ENCODE measurements around the gene ADAMTS20.

ADAMTS20 gene

DNA sequence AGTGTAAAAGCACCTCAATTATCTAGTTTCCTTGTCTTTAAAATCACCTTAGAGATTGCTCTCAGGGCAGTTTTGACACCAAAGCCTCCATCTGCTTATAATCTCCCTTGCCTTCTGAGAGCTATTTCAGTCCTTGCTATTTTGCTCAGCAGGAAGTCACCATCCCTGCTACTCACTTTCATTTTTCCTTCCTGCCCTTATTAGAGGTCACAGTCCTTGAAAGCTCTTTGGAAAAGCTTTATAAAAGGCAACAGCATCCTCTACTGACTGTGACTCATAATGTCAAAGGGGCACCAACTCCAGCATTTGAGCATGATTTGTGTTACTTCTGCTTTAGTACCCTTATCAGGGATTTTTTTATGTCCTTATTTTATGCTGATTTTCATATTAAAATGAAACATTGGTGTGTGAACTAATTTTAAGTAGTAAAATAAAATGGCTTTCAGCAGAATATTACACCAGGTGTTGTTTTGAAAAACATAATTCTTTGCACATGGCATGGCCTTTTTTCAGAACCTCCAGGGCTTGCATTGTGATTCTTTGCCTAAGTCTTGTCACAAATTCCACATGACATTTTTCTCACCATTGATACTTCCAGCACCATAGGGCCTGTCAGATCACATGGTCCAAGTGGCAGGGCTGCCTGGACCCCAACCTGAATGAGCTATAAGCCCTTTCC lies 213.0 kb downstream of the ADAMTS20 start:
- no peak overlapping the region for H3K27ac ChIP-seq
- TF ChIP-seq ZFX (IDR thresholded peaks at IDR 0.05) = no peak
- TF ChIP-seq, protein P1, sequence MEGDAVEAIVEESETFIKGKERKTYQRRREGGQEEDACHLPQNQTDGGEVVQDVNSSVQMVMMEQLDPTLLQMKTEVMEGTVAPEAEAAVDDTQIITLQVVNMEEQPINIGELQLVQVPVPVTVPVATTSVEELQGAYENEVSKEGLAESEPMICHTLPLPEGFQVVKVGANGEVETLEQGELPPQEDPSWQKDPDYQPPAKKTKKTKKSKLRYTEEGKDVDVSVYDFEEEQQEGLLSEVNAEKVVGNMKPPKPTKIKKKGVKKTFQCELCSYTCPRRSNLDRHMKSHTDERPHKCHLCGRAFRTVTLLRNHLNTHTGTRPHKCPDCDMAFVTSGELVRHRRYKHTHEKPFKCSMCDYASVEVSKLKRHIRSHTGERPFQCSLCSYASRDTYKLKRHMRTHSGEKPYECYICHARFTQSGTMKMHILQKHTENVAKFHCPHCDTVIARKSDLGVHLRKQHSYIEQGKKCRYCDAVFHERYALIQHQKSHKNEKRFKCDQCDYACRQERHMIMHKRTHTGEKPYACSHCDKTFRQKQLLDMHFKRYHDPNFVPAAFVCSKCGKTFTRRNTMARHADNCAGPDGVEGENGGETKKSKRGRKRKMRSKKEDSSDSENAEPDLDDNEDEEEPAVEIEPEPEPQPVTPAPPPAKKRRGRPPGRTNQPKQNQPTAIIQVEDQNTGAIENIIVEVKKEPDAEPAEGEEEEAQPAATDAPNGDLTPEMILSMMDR (conservative IDR thresholded peaks at IDR 0.05) = peak; percentile 69

DNA sequence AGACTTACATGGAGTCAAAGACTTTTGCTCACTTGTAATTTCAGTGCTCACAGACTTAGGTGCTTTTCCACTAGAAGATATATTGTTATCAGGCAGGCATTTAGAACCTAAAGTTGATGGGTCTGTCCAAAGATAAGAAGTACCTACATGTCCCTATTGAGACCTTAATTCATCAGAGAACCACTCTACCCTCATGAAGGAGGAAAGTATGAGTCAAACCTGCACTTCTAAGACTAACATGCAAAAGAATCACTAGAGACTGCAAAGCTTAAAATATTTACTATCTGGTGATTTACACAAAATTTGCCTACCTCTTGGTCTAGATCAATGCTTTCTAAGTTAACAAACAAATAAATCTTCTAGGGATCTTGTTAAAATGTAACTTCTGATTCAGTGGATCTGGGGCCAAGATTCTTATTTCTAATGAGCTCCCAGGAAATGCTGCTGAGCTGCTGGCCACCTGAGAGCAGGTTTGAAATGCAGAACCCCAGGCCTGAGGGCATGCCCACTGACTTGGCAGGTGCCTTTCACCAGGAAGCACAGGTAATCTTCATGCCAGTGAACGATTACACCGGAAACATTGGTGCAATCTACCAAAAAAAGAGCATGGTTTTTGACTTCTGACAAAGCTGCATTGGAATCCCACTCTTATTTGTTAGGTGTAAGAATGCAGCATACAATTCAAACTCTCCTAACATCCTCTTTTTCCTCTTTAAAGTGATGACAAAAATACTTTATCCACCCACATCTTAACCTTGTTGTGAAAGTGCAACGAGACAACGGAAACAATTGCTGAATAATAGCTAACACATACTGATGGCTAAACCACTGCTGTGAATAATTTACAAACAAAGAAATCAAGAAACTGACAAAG lies 214.2 kb downstream of the ADAMTS20 start:
- H3K27ac ChIP-seq = no peak overlapping the region
- TF ChIP-seq ZFX (IDR thresholded peaks at IDR 0.05) = no peak
- TF ChIP-seq, protein P1 (conservative IDR thresholded peaks at IDR 0.05) = no peak

DNA sequence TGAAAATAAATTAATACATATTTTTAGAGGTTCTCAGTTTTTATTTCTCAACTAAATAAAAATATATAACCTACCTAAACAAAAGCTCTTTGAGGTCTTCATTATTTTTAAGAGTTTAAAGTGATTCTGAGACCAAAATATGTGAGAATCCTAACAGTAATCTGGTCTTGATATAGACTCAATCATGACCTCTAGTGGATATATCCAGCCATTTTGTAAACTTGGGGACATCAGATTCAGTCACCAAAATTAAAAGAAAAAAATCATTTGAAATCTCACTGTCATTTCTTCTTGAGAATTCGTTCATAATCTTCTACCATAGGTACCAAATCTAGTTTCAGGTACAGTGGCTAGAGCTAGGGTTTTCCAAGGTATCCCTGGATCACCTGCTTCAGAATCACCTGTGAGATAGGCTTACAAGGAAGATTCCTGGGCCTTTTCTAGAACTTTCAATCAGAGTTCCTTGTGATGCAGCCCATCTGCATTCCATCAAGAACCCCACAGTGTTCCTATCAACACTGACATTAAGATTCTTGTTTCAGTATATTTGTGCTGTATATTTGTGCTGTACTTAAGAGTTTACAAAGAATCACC lies 214.9 kb downstream of the ADAMTS20 start:
- no peak overlapping the region for H3K27ac ChIP-seq
- TF ChIP-seq ZFX (IDR thresholded peaks at IDR 0.05) = no peak
- TF ChIP-seq, protein P1 (conservative IDR thresholded peaks at IDR 0.05) = peak; percentile 74

DNA sequence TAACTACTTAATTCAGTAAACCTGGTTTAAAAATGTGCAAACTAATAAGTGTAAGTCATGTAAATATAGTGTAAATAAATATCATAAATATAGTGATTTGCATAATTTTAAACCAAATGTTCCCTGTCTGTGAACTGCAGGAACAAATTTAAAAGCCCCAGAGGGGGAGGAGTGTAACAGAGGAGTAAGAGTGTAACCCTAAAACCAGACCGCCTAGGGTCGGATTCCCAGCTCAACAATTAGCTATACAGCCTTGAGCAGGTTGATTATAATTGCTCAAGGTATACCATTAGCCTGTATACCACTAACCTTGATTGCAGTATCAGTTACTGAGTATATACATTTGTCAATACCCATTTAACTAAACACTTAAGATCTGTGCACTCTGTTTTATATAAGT lies 218.4 kb downstream of the ADAMTS20 start:
- no peak overlapping the region for H3K27ac ChIP-seq
- TF ChIP-seq, protein P1 (conservative IDR thresholded peaks at IDR 0.05) = no peak
- no peak for TF ChIP-seq ZFX (IDR thresholded peaks at IDR 0.05)

DNA sequence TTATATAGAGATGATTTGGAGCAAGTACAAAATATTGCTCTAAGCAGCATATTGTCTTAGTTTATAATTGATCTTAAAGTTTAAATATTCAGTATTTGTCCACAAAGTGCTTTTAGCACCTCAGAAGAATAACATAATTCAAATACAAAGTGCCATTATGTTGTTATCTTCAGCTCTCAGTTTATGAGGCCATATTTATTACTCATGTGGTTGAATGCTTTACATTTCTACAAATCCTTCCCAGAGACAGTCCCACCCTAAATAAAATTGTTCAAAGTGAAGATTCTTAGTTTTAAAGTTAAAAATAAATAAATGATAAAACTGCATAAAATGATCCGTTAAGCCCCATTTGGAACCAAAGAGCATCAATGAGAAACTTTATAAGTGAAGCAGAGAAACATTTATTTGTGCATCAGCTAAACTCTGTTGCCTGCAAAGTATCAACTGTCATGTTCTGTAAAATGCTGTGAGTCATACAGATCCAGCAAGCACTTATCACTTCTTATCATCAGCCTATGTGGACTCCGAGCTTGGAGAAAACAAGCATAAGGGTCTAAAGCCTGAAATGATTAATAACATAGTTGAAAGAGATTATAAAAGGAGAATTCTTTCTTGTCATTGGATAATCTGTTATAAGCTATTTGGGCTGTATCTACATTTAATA lies 218.9 kb downstream of the ADAMTS20 start:
- no peak overlapping the region for H3K27ac ChIP-seq
- no peak for TF ChIP-seq ZFX (IDR thresholded peaks at IDR 0.05)
- TF ChIP-seq, protein P1 (conservative IDR thresholded peaks at IDR 0.05) = no peak

DNA sequence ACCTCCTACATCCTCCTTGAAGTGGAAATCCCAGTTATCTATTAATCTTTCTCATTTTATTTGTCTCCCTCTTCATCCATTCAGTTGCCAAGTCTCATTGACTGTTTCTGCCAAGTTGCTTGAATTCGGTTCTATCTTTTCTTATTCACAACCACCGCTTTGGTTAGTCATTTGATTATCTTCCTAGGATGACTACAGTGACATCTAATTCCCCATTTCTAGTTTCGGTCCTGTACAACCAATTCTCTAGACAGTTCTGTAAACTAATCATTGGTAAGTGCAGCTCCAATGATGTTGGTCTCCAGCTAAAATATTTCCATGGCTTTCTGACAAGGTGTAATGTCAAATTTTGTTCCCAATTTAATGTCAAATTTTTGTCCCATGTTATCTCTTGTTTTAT lies 220.1 kb downstream of the ADAMTS20 start:
- TF ChIP-seq, protein P1 (conservative IDR thresholded peaks at IDR 0.05) = no peak
- TF ChIP-seq ZFX (IDR thresholded peaks at IDR 0.05) = no peak
- no peak overlapping the region for H3K27ac ChIP-seq
